Hindlimb muscle (tissue), 1 donor: Measurements from ENCODE around the gene PXYLP1. TPM values are rescaled to one million over a fixed set of nuclear protein-coding genes. Genes with fewer than 3 reads are reported as not detected.
"Not testable (repeated sequence)": the region's sequence is repeated elsewhere in the genome, so short reads cannot be mapped to it uniquely, and the experiment has no call there.

ENCODE experiments used
- DNase-seq: peaks from one replicate; pipeline ENCODE4 v3.0.0-alpha.2; 2013
- polyA plus RNA-seq: library from polyadenylated mRNA; unstranded; fragments of 120-200 nt; gene quantifications from one replicate; pipeline ENCODE4 v1.2.1, GENCODE V29; 2013; ENCODE audit not compliant: insufficient read length

PXYLP1 gene
- polyA plus RNA-seq, 1 donor: 16.7 TPM

- DNase-seq: not testable (repeated sequence)
These were observed 68.8 kb downstream of the PXYLP1 start for GRCh38 chr3:141300426-141300825.

GRCh38 chr3:141302364-141303141 is 70.9 kb downstream of the PXYLP1 start:
- DNase-seq: no peak

- DNase-seq: peak; percentile 78
These were observed 72.0 kb downstream of the PXYLP1 start for GRCh38 chr3:141303481-141304223.

GRCh38 chr3:141305436-141305835 is 73.8 kb downstream of the PXYLP1 start:
- no peak for DNase-seq

GRCh38 chr3:141306276-141306675 is 74.7 kb downstream of the PXYLP1 start:
- DNase-seq: no peak

GRCh38 chr3:141306922-141307321 is 75.3 kb downstream of the PXYLP1 start:
- DNase-seq: no peak

- no peak for DNase-seq
These were observed 75.9 kb downstream of the PXYLP1 start for GRCh38 chr3:141307351-141308059.

GRCh38 chr3:141308588-141309218 is 77.1 kb downstream of the PXYLP1 start:
- DNase-seq: no peak

GRCh38 chr3:141311170-141311495 is 79.5 kb downstream of the PXYLP1 start:
- DNase-seq: no peak

GRCh38 chr3:141311496-141312353 is 80.1 kb downstream of the PXYLP1 start:
- DNase-seq: peak; percentile 97

GRCh38 chr3:141312354-141313092 is 80.9 kb downstream of the PXYLP1 start:
- no peak for DNase-seq

- no peak for DNase-seq
These were observed 81.6 kb downstream of the PXYLP1 start for GRCh38 chr3:141313093-141313683.

- DNase-seq: not testable (repeated sequence)
These were observed 82.8 kb downstream of the PXYLP1 start for GRCh38 chr3:141314415-141314814.

- no peak for DNase-seq
These were observed 85.2 kb downstream of the PXYLP1 start for GRCh38 chr3:141316851-141317250.

GRCh38 chr3:141320399-141321108 is 88.9 kb downstream of the PXYLP1 start:
- no peak for DNase-seq

- DNase-seq: no peak
These were observed 89.5 kb downstream of the PXYLP1 start for GRCh38 chr3:141321109-141321497.

GRCh38 chr3:141323936-141324704 is 92.5 kb downstream of the PXYLP1 start:
- no peak for DNase-seq

GRCh38 chr3:141326123-141326522 is 94.5 kb downstream of the PXYLP1 start:
- DNase-seq: no peak

- DNase-seq: no peak
These were observed 95.0 kb downstream of the PXYLP1 start for GRCh38 chr3:141326626-141327025.
